Measurements from ENCODE around the gene SNAP23. TPM values are rescaled to one million over a fixed set of nuclear protein-coding genes. Genes with fewer than 3 reads are reported as not detected.

The SNAP23 gene
- total RNA-seq, result 163 and 184 TPM in 2 replicates

GRCh38 chr15:42495361-42496212, at the start of gene SNAP23:
Gene SNAP23 (plus strand): TSS chr15:42495634. CDS start chr15:42511847, 16,213 bp downstream.

GRCh38 chr15:42490671-42491538, 4.5 kb upstream of the SNAP23 start, which contains the start of gene ZNF106:
Gene ZNF106 (minus strand): TSS chr15:42491141. CDS start chr15:42472289, 18,852 bp downstream.

DNA sequence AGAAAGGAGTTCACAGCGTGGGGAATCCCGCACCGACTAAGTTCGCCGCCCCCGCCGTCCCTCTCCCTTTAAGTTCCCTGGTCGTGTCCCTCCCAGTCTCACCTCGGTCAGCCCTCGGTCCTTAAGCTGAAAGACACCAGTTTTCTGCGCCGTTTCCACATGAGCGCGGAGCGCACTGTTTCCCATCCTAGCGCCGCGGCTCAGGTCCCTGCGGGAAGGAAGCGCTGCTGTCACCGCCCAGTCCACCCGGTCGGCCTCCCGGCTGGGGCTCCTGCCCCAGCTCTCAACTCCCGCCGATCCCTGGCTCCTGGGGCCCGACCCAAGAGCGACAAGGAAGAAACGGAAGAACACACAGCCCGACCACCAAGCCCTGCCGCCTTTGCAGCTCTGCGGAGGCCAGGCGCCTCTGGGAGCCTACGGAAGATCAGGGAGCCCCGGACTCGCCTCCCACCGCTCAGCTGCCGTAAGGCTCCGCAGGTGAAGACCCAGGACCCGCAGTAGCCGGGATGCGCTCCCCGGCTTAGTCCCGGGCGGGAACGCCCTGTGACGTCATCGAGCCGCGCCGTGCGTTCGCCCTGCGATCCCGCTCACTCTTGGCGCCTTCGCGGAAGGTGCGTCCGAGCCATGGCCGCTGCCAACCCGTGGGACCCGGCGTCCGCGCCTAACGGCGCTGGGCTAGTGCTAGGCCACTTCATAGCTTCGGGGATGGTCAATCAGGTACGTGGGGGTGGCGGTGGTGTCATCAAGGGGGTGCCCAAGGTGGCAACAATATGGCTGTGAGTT, 53.0 kb downstream of the SNAP23 start, which contains the start of the genes HAUS2 and LRRC57:
HAUS2 (plus strand) TSS at position 590 of the 783 bp plus-strand sequence; CDS start at position 625, 35 bp downstream.
LRRC57 (minus strand) TSS at position 545 of the 783 bp plus-strand sequence; CDS start at position 186, 359 bp downstream.

DNA sequence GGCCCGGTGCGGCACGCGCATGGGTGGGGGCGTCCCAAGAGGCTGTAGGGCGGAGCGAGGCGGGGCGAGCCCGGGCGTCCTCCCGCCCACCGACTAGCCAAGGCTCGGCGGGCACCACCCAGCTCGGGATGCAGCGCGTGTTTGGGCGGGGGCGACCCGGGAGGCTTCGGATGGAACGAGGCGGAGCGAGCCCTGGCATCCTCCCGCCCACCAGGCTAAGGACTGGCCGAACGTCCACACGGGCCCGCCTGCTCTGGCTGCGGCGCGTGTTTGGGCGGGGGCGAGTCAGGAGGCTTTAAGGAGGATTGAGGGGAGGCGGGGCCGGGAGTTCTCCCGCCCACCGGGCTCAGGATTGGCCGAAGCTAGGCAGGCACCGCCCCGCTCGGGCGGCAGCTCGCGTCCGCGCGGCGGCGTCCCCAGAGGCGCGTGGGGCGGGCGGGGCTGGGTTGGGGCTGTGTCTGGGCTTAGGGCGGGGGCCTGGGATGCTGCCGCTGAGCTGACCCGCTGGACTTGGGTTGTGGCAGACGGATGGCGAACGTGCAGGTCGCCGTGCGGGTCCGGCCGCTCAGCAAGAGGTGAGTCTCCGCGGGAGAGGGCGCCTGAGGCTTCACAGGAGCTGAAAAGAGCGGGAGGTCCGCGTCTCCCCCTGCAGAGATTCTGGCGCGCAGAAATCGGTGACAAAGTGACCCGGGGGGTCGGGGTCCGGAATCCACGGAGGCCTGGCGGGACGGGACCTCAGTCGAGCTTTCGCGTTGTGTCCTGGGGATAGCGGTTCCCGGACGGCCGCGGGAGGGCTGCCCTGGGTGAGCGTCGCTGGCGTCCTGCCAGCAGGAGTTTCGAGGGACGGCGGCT, 80.0 kb downstream of the SNAP23 start, which contains the start of gene STARD9:
STARD9 (plus strand) TSS at position 419 of the 852 bp plus-strand sequence; CDS start at position 529, 110 bp downstream.

Other genes with a start within 250 kb of the SNAP23 start
- 9.3 and 10.9 TPM in 2 replicates for gene GANC, start 222.4 kb upstream of the SNAP23 start, total RNA-seq
- gene TMEM87A, start 222.2 kb upstream of the SNAP23 start, total RNA-seq, result 44.3 and 49.5 TPM in 2 replicates
- gene CAPN3, start 136.1 kb upstream of the SNAP23 start, total RNA-seq, result 0.28 and 0.36 TPM in 2 replicates
- gene ZNF106, start 4.5 kb upstream of the SNAP23 start, total RNA-seq, result 47.7 and 59.2 TPM in 2 replicates
- gene LRRC57, start 53.2 kb downstream of the SNAP23 start, total RNA-seq, result 13.3 and 14.4 TPM in 2 replicates
- 24.5 and 27.2 TPM in 2 replicates for gene HAUS2, start 53.2 kb downstream of the SNAP23 start, total RNA-seq
- gene STARD9, start 80.0 kb downstream of the SNAP23 start, total RNA-seq, result 5.5 and 8.7 TPM in 2 replicates
- 11.3 and 11.7 TPM in 2 replicates for gene CDAN1, start 241.5 kb downstream of the SNAP23 start, total RNA-seq

Measured in endothelial cell of coronary artery (primary cell).